RPMI7951 (cell line): ENCODE data around the gene KRT81. TPM values are rescaled to one million over a fixed set of nuclear protein-coding genes. Genes with fewer than 3 reads are reported as not detected.
A peak's percentile ranks its signal among the peaks of the same experiment; 100 is the strongest.
"Not testable (repeated sequence)": the region's sequence is repeated elsewhere in the genome, so short reads cannot be mapped to it uniquely, and the experiment has no call there.

Experiments used
- DNase-seq: peaks from one replicate; pipeline ENCODE4 v3.0.0-alpha.2; 2012; ENCODE audit warnings: low read depth
- total RNA-seq: library from RNA; depleted of rRNA; stranded (reverse); fragments of >200 nt; shearing (Covaris generic); gene quantifications from 2 replicates; pipeline ENCODE4 v1.2.3, GENCODE V29; 2014

Gene KRT81
- total RNA-seq, 1 experiment from 2014 or later: 0.72 TPM

DNA sequence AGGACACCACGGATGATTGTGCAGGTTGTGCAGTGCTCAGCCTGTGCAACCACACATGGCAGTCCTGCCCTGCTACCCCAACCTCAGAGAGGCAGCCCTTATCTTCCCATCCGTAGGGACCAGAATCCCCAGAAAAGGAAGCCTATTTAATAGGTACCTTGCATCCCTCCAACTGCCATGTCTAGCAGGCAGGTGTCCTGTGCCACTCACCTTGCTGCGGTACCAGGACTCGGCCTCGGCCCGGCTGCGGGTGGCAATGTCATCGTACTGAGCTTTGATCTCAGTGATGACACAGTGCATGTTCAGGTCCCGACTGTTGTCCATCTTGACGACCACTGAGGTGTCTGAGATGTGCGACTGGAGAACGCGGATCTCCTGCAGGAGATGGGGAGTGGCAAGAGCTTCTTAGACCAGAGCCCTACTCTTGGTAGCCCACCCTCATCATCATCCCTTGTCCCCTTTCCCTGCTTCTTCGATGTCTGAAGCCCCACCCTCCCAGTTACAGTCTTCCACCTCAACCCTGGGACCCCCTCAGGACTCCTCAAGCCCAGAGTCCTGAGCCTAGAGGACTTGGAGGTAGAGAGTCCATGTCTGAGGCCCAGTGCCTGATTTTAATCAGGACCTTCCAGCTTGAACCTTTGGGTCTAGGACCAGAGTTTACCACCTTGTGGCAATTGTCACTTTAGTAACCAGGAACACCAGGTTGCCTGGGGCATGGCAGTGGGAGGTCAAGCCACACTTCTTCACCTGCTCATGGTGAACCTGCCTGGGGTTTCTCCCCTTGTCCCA, 37.7 kb downstream of the KRT81 start:
- no peak for DNase-seq

DNA sequence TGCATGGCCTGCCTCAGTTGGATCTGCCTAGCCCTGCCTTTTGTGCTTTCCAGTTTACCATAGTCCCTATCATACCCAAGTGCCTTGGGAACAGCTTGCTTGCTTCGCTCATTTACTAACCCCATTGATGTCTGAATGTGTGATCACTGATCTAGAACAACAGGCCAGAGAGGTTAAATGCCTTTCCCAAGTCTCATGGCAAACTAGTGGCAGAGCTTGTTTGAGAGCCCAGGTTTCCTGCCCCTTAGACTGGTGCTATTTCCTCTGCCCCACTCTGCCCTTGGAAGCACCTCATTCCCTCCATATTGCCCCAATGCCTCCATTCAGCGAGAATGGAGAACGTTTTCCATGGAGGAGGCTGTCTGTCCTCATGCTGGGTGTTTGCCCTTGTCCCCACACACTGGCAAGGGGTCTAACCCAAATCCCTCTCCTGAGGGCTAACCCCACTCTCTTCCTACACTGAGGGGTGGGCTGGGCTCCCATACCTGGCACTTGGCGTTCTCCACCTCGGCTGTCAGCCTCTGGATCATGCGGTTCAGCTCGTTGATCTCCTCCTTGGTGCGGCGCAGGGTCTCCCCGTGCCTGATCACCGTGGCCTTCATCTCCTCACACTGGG, 38.5 kb downstream of the KRT81 start:
- no peak for DNase-seq

DNA sequence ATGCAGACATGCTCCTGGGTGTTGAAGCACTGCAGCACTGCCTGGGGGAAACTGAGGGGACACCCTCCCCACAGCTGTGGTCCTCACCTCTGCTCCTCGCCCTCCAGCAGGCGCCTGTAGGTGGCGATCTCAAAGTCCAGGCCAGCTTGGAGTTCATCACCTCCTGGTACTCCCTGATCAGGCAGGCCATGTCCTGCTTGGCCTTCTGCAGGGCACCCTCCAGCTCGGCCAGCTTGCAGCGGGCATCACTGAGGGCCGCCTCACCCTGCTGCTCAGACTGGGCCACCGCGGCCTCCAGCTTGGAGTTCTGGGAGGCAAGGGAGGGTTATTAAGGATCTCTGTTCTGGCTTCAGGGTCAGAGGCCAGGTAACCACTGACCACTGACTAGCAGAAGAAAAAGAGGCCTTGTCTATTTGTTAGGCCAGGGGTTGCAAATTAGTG, 39.1 kb downstream of the KRT81 start:
- DNase-seq: not testable (repeated sequence)

DNA sequence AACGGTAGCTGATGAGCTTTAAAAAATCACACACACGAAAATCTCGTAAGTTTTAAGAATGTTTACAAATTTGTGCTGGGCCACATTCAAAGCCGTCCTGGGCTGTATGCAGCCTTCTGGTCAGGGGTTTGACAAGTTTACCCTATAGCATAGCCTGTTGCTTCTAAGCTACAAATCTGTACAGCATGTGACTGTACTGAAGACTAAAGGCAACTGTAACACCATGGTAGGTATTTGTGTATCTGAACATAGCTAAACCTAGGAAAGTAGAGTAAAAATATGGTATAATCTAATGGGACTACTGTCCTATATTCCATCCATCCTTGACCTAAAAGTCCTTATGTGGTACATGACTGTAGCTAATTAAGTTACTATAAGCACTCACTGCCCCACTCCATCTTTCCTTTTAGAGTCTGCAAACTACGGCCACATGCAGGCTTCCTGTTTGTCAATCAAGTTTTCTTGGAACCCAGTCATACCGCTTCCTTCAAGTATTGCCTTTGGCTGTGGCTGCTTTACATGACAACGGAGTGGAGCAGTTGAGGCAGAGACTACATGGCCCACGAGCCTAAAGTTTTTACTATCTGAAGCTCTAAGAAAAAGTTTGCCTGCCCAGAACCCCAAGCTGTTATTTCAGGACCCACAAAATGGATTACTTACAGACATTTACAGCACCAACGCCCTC, 39.8 kb downstream of the KRT81 start:
- no peak for DNase-seq

DNA sequence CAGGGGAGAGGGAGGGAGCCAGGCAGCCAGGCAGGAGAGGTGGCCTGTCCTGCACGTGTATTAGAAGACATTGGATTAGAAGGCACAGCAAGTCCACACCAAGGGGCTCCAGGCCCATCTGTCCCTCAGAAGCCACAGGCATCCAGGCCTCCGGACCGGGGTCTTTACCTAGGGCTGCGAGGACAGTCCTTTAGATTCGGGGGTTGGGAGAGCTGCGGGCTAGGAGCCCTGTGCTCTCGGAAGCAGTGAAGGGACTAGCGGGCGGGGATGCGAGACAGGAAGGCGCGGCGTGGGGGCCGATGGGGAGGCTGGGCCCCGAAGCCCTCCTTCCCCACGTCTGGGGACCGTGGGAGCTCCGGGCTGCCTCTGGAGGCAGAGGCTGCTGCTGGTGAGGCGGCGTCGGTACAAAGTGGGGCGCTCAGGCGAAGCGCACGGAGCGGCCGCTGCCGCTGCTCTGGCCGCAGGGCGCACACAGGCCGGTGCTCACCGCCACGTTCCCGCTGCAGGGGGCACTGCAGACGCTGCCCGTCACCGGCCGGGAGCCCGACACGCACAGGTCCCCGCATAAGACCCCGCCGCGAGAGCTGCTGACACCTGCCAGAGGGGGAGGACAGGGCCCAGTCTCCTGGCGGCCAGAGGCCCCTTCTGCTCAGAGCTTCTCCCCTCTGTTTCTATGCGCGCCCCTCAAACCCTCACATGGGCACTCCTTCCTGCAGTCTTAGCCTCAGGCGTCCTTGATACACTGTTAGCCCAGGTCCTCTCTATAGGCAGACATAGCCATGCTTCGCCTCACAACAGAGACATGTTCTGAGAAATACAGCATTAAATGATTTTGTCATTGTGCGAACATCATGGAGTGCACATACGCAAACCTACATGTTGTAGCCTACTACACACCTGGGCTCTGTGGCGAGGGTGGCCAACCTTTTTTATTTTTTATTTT, 41.0 kb downstream of the KRT81 start:
- no peak for DNase-seq

DNA sequence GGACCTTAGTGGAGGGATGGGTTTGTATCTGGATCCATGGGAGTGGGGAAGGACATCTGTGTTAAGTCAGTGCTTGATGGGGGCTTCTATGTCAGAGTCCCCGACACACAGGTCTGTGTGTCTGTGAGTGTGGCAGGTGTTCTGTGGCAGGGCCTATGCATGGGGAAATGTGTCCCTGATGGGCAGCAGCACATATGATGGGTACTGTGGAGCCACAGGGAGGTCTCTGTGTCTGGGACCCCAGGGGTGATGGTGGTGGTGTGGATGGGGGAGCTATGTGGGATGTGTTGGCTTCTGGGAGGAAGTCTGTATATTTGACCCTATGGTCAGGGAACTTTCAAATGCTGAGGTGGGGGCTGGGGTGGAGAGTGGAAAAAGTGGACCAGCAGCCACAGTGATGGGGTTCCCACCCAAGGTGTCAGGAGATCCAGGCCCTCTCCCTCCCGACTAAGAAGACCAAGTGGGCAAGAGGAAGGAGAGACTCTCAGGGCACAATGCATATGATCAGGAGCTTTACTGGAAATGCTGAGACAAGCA, 41.8 kb downstream of the KRT81 start:
- DNase-seq: no peak

DNA sequence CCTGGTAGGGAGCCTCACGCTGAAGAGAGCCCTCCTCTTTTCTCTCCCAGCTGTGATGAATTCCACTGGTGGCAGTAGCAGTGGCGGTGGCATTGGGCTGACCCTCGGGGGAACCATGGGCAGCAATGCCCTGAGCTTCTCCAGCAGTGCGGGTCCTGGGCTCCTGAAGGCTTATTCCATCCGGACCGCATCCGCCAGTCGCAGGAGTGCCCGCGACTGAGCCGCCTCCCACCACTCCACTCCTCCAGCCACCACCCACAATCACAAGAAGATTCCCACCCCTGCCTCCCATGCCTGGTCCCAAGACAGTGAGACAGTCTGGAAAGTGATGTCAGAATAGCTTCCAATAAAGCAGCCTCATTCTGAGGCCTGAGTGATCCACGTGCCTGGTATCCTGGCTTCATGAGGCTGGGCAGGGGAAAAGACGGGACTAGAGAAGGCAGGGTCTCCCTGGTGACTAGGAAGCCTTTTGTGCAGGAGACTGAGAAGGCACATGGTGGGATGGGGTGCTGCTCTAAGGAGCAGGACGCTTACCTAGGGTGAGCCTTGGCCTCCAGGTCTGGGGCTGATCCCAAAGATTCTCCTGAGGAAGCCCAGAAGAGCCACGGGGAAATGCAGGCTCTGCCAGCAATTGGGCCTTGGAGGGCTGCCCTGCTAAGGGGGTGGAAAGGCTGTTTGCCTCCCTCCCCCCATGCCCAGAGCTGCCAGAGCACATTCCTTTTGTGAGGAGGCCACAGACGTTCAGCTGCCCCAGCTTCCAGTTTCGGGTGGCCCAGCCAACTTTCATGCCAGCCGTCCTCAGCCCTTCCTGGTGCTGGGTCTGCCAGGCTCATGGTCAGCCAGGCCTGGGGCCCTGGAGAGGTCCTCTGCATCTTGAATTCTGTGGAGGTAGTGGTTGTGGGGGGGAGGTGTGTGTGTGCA, 42.5 kb downstream of the KRT81 start:
- no peak for DNase-seq

DNA sequence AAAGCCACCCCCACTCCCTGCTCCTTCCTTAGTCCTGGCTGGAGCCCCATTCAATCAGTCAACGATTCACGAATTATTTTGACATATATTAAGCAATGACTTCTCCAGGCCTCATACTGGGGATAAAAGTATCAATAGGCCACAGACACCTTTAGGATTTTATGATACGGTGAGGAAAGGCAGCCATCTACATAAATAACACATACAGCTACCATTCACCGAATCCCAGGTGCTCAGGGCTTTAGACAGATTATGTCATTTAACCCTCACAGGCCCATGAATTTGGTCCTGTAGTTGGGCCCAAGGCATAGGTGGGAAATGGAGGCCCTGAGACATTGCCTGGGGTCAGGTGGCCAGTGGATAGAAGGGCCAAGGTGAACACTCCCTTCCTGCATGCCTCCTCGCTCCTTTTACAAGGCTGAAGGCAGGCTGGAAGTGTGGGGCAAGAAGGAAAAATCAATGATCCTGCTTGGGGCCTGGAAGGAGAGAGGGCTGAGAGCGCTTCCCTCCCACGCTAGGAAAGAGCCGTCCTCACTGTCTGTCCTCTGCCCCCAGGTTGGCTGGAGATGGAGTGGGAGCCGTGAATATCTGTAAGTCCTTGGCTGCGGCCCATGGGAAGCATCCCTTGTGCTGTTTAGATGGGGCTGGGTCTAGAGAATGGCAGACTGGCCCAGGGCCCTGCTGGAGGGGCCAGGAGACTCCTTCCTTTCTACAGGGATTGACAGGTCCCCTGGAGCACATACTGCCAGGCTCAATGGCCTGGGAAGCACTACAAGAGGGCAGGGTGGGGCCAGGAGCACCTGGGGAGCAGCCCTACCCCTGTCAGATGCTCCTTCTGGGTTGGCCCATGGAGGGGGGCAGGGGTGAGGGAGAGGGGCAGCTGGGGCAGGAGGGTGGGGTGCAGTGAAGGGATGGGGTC, 43.5 kb downstream of the KRT81 start:
- no peak for DNase-seq

DNA sequence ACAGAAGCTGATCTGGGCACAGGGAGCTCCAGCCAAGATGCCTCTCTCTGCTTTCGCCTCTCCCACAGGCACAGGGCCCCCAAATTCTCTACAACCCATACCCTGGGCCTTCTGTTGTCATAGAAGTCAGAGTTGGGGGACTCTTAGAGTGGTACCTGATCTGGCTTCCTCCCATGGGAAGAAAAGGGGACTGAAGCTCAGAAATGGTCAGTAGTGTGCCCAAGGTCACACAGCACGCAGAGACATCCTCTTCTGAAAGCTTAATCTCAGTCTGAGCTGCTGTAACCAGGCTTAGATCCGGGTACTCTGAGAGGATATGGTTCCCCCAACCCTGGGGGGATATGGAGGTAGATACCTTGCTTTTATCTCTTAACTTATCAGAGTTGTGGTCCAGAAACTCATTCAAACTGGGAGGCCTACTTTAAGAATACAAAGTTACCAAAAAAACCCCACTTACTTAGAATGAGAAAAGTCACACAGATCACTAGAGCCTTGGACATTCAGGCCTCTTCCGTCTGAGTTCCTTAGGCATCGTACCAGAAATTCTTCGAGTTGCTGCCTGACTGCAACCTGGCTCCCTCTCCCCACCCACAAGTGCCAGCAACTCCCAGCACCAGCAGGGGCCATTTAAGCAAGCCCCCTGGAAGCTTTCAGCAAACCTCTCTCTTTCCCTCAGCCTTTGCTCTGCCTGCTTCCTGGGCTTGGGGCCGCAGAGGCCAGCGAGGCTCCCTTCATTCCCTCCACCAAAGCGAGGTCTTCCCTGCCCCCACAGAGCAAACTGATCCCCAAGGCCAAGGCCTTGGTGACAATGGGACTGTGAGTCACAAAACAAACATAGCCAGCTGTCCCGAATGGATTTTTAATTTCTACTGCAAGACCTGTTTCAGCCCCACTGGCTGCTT, 44.4 kb downstream of the KRT81 start:
- peak; percentile 57 for DNase-seq

DNA sequence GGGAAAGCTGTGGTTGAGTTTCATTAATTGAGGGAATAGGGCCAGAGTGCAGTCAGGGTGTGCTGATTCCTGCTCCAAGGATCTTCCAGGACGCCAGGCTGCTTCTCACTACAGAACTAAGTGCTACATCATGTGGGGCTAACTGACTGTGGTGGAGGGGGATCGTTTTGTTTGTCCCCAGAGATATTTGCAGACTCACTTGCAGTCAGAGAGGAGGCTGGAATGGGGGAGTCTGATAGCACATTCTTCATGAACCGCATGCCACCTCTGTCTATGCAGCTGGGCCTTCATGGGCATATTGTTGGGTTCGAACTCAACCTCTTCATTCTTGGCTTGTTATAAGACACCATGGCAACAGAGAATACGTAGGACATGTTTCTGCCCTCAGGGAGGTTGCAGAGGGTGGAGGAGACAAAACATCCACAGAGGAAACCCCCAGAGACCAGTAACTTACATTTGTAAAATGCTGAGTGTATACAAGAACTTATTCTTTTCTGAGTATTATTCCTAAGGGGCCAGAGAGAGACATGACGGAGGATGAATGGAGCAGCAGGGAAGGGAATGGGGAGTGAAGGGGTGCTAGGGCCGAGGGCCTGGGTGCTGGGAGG, 45.3 kb downstream of the KRT81 start:
- peak; percentile 21 for DNase-seq

DNA sequence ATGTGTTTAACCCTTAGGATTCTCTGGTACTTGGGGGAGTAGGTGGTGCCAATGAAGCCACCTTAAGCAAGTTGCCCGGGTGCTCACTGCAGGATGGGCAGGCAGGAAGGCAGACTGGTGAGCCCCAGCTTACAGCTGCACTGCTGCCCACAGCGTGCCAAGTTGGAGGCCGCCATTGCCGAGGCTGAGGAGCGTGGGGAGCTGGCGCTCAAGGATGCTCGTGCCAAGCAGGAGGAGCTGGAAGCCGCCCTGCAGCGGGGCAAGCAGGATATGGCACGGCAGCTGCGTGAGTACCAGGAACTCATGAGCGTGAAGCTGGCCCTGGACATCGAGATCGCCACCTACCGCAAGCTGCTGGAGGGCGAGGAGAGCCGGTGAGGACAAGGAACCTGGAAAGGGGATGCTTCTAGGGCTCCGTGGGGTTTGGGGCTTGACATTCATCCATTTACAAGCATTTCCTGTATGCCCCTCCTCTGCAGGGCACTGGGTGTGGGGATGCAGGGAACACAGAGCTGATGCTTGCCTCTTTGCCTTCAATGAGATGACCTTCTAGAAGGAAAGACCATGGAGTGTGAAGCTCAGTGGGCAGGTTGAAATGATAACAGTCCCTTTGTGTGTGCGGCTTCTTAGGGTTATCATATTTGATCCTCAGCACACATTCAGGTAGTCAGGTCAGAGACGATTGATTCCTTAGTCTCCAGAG, 45.9 kb downstream of the KRT81 start:
- DNase-seq: no peak

DNA sequence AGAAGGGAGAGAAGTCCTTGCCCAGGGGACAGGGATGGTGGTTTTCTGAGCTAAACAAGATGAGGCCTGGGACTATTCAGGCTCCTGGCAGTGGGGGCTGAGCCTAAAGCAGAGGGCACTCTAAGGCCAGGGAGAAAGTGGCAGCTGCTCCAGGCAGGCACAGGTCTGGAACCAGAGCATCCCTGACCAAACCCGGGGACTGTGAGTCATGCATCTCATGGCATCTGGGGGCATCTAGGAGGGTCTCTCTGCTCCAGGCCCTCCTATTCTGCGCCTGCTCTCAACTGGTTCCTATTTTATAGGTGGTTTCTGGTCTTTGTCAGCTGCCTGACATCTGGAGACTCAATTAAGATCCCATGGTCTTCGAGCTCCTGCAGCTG, 46.7 kb downstream of the KRT81 start:
- DNase-seq: peak; percentile 40

DNA sequence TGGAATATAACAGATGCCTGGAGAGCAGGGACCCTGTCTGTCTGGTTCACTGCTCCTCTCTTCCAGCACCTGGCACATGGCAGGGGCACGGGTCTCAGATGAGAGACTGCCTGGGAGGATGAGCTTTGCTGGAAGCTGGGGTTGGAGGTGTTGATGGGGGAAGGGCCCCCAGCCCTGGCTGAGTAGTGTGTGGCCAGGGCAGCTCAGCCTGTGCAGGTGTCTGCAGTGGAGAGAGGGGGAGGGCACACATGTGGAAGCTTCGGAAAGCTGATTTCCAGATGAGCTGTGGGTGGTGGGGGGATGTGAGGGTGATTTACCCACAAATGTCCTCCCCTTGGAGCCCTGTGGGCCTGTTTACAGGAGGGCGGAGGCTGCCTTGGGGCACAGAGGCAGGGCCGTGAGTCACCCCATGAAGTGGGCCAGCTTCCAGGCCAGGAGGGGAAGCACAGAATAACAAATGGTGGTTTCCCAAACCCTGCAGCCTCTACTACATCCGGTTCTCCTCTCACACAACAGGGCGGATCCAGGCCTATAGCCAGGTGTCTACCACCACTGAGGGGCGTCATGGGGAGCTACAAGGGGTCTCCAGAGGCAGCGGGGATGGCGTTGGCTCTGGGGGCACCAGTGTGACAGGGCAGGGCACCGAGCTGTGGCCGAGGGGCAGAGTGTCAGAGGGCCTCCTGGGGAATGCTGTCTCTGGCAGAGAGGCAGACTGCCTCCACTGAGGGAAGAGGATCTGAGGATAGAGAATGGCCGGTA, 47.3 kb downstream of the KRT81 start:
- peak; percentile 95 for DNase-seq

DNA sequence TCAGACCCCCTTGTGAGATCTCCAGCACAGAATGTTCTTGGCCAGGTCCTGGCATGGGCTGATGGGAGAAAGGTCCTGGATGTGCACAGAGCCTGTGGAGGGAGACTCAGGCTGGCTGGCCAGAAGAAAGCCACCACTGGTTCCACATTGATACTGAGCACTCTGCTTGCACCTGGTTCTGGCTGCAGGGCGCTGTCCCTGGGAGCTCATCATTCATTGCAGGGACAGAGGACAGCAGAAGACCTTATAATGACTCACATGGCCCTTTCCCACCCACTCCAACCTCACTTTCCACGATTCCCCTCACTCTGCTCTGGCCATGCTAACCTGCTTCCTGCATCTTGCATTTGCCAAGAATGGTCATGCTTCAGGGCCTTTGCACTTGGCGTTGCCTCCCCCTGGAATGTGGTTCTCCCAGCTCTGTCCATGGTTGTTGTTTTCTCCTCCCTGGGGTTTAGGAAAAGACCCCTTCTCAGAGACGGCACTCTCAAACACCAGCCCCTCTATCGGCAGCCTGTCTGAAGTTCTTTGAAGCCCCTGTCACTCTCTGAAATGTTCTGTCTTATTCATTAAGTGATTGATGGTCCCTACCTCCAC, 48.0 kb downstream of the KRT81 start:
- peak; percentile 69 for DNase-seq

DNA sequence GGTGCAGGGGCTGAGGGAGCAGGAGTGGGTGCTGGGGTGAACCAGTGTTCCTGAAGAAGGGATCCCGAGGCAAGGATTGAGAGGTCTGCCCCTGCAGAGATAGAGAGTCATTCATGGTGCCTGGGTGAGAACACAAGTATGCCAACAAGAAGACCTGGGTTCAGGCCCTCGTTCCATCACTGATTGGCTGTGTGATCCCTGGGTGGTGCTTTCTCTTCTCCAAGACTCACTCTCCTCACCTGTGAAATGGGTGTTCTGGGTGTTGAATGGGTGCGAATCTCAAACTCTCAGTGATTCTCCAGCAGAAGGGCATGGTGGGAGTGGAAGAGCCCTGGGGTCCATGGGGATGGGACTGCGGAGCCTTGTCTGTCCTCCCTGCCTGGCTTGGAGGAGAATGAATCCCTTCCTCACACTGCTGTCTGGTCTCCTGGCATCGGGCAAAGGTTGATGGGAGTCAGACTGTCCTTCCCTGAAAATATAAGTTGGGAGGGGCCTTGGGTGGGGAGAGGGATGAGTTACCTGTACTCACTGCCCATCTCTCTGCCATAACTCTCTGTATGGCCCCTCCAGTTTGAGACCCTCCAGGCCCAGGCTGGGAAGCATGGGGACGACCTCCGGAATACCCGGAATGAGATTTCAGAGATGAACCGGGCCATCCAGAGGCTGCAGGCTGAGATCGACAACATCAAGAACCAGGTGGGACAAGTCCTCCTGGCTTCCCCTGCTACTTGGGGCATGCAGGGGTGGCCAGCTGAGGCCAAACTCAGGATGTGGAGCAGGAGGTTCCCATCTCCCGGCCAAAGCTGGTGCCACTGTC, 48.7 kb downstream of the KRT81 start:
- no peak for DNase-seq
